GM21529 (cell line): ENCODE results near the gene MT1X.

Experiments used
- ATAC-seq: cut with Tn5 transposase; IDR thresholded peaks from one replicate; pipeline ENCODE4 v1.9.1; 2021; ENCODE audit not compliant: unreplicated experiment

The MT1X gene

DNA sequence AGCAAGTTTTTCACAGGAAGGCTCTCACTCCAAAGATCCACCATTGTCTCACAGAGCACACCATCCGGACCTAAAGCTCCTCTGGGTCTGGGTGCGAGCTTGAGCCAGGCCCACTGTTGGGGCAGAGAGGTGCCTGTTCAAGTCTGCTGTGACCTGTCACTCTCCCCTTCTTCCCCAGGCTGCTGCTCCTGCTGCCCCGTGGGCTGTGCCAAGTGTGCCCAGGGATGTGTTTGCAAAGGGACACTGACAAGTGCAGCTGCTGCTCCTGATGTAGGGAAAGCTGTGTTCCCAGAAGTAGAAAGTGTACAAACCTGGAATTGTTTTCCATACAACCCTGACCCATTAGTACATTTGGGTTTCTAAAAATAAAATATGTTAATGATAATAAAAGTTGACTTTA is 4.8 kb upstream of the MT1X start:
- no peak for ATAC-seq

DNA sequence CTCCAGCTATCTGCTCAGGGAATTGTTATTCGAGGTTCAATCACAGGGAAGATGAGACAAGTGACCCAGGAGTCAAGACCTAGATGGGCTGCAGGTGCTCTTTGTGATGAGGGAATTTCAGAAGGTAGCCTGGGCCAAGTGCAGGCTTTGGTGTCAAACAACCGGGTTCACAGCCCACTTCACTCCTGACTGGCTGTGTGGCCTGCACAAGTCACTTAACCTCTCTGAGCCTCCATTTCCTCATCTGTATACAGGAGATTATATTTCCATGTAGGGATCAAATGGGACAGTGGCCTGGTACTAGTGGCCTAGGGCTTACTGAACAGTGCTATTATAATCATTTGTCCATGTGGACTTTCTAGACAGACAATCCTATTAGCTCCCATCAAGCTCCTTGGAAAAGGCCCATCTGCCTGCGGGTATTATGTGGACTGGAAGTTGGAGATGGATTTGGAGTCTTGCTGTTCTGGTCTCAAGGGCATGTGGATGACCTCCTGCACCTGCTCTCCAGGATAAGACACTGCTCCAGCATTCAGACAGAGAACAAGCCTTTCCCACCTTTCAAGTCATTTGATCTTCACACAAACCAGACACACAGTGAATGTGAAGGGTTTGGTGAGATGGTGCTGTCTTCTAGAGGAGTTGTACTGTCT is 3.1 kb upstream of the MT1X start:
- ATAC-seq = no peak

DNA sequence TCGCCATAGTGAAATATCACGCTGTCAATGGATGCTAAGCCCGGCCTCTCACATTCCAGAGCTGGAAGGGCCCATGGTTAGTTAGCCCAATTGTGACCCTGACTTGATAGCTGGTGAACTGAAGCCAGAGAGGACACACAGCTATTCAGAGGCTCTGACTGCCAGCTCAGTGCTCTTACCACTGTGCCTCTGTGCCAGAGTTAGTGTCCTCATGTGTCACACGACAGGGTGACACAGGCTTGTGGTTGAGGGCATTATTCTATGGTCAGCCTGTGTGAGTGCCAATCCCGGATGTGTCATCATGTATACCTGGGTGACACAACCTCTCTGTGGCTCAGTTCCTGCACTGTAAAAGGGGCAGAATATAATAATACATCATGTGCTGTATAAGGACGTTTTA is 2.5 kb upstream of the MT1X start:
- ATAC-seq = no peak

DNA sequence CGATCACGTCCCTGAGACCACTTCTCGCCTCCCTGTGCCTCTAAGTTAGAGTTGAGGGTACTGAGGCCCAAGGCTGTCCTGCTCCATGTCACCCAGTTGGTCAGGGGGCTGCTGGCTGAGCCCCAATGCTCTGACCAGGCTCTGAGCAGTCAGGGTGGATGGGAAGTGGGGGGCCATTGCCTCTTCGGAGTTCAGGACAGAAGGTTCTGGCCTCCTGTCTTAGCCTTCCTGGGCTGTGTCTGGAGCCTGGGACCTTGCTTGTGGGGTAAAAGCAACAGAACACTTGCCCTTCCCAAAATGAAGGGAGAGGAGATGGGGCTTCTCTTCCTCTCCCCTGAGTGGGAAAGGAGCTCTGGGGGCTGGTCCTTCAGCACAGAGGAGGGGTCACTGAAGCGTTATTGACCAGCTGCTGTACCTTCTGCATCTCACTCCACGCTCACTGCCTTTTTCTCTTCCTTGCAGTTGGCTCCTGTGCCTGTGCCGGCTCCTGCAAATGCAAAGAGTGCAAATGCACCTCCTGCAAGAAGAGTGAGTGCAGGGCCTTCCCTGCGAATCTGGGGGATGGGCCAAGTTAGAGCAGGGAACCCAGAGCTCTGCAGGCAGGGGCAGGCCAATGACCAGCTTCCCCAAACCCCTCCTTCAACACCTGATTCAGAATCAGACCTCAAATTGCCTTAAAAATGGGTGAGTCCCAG is 580 bp downstream of the MT1X start:
- no peak for ATAC-seq

DNA sequence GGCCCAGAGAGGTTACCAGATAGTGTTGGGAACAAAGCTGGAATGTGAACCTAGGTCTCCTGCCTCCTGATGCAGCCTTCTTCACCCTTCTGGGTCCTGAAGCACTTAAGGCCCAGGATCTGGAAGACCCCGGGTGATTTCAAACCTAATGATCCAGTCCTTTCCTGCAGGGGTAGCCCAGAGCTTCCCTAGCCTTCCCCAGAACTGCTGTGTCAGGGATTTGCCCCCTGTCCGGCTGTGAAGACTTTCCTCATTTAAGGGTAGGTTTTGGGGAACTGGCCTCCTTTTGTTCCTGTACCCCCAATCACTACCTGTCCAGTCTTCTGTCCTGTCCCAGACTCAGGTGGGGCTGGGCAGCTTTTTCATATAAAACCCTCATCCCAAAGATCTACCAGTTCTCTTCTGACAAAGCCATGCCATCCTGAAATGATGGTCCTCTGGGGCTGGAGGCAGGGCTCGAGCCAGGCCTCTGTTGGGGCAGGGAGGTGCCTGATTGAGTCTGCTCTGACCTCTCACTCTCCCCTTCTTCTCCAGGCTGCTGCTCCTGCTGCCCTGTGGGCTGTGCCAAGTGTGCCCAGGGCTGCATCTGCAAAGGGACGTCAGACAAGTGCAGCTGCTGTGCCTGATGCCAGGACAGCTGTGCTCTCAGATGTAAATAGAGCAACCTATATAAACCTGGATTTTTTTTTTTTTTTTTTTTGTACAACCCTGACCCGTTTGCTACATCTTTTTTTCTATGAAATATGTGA is 1.3 kb downstream of the MT1X start:
- no peak for ATAC-seq

DNA sequence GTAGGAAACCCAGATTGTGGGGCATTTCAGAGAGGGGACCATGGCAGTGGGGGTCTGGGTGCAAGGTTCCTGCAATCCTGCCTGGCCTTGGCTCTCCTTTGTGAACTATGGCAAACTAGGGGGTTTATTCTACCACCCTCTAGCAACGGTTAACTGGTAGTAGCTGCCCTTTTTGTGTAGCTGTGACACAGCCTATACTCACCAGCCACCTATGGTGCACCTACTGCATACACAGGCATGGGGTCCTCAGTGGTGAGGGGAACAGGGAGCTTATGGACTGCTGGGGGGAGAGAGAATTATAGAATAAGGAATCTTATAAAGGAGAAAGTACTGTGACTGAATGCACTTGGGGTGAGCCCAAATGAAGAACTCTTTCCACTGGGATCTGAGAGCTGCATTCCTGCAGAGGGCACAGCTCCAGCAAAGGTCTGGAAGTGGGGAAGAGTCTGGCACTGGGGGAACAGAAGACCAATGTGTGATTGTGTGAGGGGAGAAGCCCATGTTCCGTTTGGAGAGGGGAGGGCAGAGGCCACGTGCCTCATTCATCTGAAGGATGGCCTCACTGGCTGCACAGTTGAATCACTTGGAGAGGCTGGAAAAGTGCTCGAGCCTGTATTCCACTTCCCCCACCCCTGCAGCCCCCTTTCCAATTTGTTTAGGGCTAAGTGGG is 2.1 kb downstream of the MT1X start:
- no peak for ATAC-seq

DNA sequence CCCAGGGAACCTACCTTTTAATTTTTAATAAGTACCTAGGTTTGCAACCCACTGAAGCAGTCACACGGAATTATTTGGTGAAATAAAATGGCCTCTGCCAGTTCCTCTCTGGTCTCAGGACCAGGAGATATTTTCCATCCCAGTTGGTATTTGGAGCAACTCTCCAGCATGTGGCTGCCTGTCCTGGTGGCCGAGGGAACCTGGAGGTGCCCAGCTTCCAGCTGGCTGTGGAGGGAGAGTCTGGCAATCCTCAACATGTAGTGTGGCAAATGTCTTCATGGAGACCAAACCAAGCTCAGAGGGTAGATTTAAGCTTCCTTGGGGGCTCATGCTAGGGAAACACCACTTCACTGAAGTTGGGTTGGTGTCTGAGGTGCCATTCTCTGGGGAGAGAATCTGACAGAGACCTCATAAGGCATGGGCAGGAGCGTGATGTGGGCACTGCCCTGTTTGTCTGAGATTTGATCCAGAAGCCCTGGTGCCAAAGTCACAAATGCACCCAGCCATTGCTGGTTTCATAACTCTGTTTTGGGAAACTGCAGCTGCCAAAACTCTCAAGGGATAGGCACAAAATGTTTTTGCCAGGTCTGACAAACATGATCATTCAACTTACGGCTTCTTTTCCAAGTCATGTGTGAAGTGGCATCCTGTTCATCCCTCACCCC is 2.8 kb downstream of the MT1X start:
- no peak for ATAC-seq

DNA sequence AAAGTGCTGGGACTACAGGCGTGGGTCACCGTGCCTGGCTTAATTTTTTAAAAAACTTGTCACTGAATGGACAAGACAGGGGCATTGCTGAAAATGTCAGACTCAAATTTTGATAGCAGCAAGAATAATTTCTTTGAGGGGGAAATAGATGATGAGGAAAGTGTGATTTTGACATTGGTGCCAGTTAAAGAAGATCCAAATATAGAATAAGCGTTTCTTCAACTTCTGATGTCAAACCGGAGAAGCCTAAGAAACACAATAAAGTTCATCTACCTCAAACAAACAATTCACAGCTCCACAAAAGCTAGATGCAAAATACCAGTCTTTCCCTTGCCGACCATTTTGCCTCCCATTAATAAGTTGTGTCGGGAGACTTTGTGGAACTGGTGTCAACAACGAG is 4.5 kb downstream of the MT1X start:
- no peak for ATAC-seq

DNA sequence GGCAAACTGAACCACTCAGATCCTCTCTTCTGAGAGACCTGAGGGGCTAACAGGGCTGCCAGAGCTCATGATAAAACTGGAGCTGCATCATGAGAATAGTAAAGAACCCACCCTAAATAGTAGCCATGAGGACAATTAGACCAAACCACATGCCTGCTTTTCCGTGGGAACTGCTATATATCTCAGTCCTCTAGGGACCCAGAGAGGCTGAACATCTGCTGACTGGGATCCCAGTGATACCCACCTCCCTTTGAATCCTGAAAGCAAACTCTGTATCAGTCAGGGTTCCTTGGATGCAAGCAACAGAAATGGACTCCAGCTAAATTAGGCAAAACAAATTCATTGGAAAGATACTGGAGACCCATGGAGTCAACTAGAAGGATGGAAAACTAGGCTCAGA is 6.5 kb downstream of the MT1X start:
- ATAC-seq = no peak

DNA sequence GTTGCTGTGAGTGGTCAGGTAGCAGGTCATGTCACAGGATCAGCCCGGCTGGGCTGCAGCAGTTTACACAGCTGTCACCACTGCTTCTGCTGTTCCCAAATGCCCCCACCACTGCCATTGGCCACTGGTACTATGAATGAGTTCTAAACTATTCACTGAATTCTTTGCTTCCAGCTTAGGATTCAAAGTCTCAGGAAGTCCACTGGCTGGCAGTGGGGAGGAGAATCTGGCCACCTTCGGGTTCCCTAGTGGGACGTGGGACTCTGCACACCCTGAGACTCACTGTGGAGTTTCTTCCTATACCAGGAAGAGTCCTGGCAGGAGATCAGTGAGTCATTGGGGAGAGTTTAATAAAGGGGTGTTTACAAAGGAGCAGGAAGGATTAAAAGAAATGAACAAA is 6.9 kb downstream of the MT1X start:
- no peak for ATAC-seq

DNA sequence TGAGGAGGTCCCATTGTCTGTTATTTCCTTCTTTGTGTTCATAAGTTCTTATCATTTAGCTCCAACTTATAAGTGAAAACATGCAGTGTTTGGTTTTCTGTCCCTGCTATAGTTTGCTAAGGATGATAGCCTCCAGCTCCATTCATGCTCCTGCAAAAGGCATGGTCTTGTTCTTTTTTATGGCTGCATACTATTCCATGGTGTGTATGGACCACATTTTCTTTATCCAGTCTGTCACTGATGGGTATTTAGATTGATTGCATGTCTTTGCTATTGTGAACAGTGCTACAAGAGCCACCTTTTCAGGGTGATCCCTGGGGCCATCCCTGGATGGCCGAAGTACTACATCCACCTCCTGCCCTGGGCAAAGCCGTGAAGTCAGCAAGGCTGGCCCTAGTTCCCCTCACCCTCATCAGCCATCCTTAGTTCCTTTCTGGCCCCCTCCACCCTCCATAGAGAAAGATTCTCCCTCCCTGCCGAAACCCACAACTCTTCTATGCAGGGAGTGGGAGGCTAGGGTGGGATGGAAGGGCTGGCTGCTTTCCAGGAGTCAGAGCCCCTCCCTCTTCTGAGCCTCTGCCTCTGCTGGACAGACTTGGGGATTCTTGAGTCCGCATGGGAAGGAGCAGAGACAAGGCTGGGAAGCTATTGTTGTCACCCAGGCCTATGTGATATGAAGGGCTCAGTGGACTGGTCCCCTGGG is 8.3 kb downstream of the MT1X start:
- no peak for ATAC-seq

DNA sequence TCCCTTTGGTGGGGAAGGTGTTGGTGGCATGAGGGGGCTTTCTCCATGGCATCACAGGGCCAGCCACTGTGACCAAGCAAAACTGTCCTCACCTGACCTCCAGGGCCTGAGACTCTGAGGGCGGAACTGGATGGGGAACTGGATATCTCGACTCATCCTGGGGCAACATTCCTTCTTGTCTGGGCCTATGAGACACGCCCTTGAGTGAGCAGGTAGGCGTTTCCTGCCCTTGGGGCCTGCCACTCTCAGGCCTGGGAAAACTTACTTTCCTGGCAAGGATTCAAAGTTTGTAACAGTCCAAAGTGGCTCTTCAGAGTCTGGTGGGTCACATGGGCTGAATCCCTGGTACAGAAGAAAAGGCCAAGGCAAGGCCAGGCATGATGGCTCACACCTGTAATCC is 9.6 kb downstream of the MT1X start:
- ATAC-seq = no peak

DNA sequence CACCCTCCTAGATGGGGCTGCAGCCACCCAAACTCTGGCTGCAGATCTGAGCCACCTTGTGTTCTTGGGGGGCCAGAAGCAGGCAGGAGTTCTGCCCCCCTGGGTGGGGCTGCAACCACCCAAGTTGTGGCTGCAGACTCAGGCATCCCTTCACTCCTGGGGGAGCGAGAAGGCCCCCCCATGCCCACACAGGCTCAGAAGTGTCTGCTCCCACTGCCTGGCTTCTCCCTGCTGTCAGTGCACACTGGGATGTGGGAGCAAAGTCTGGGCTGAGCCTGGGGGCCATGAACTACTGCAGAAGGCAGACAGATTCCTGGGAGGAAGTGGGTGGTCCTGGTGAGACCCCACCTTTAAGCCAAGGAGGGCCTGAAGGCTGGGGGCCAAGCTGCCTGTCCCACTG is 13.0 kb downstream of the MT1X start:
- ATAC-seq = no peak

DNA sequence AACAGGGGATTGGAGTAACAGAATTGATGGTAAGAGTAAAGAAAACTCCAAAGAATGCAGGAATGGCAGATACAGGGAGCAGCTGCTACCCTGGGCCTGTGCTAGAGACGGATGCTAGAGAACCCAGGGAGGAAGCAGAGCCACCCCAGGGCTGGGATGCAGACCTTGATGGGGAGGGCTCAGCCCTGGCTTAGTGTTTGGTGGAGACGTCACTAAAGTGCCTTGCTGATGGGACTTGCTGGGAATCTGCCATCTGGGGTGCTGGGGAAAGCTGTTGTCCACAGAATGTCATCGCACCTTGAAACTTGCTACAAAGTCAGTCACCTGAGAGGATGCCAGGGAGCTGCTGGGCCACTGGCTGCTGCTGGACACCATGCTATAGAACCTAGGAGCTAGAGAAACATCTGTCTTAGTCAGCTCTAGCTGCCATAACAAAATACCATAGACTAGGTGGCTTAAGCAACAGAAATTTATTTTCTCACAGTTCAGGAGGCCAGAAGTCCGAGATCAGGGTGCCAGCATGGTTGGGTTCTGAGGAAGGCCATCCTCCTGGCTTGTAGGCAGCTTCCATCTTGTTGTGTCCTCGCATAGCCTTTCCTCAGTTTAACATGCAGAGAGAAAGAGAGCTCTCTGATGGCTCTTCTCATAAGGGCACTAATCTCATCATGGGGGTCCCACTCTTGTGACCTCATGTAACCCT is 15.3 kb downstream of the MT1X start:
- ATAC-seq = no peak

DNA sequence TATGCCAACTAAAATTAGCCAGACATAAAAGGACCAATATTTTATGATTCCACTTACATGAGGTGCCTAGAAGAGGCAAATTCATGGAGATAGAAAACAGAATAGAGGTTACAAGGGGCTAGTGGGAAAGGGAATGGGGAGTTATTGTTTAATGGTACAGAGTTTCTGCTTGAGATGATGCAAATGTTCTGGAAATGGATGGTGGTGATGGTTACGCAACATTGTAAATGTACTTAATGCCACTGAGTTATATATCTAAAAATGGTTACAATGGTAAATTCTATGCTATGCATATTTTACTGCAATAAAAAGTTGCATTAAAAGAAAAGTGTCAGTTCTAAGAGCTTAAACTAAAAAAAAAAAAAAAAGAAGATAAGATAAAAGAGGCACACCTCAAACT is 17.9 kb downstream of the MT1X start:
- no peak for ATAC-seq

DNA sequence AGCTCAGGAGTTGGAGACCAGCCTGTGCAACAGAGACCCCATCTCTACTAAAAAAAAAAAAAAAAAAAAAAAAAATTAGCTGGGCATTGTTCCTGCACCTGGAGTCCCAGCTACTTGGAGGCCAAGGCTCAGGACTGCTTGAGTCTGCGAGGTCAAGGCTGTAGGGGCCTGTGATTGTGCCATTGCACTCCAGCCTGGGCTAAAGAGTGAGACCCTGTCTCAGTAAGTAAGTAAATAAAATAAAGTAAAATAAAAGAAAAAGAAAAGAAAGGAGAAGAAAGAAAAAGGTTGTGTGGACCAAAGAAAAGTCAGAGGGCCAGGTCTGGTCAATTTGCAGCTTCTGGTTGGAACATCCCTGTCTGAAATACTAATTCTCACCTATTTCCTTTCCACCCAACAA is 18.4 kb downstream of the MT1X start:
- no peak for ATAC-seq

DNA sequence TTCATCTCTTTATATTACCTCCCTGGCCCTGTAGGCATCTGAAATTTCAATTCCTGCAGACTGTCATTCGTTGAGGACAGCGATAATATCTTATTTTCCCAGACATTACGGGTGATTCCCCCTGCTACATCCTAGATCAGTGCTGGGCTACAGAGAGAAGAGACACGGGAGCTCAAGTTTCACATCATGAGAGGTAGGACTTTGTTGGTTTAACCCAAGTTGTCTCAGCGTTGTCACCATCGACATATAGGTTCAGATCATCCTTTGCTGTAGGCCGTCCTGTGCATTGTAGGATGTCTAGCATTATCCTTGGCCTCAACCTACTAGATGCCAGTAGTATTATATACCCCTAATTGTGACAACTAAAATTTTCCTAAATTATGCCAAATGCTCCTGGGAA is 19.3 kb downstream of the MT1X start:
- ATAC-seq = no peak

DNA sequence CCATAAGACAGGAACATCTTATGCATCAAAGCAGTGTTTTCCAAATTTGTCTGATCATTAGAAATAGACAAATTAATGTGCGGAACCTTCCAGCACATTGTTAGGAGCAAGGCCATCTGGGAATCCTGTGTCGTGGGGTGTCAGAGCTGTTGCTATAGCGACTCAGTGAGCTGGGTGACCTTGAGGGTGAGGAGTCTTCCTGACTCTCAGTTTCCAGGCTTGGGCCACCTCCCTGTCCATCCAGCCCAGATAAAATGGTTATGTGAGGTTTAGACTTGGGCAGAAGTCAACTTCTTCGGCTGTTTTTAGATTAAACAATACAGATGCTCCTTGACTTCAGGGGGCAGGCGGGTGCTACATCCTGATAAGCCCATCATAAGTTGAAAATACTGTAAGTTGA is 20.6 kb downstream of the MT1X start:
- ATAC-seq = no peak

DNA sequence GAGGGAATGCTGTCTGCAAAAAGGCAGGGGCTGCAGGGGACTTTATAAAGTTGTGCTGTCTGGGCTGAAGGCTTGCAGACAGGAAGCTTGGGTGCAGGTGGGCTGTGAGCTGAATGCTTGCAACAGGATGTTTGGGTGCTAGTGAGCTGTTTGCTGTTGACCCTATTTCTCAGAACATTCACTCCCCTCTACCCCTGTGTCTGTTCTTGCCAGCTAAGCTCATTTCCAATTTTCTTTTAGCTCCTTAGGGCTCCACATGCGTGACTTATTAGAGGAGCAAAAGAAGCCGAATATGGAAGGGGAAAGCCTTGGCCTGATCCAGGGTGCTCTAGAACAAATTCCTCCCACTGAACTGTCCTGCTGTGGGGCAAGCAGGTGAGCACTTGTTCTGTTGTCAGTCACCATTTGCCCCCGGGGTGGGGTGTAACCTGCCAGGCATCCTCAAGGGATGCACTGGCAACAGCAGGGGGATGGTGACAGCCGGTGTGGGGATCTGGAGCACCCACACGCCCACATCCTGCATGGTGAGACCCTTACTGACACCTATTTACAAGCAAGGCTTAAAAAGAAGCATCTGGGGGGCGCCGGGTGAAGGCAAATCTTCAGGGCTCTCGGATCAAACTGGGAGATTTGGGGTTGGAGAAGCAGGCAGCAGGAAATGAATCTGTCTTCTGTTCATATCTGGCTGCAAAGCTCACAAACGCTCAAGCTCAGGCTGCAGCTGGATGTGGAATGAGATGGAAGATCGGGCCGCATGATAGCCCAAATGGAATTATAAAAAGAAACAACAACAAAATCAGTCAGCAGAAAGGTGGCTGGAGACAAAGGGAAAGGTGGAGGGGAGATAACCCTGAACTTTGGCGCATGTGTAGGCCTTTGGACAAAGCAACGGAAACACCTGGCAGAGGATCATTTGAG is 26.5 kb downstream of the MT1X start:
- ATAC-seq = no peak
